Esophagus (tissue), 2 donors: Measurements from ENCODE around the gene TRPT1. TPM values are rescaled to one million over a fixed set of nuclear protein-coding genes. Genes with fewer than 3 reads are reported as not detected.

ENCODE experiments used
- H3K27ac ChIP-seq, 2 donors: one replicate each; pipeline ENCODE4 v1.5.1; 2013; ENCODE audit warnings: low read depth in 2 of 2, mild to moderate bottlenecking in 2 of 2, inconsistent platforms in 1 of 2, low read length in 1 of 2, moderate library complexity in 1 of 2
- H3K27me3 ChIP-seq, 2 donors: one replicate each; pipeline ENCODE4 v1.6.1; 2013; ENCODE audit warnings: low read length in 2 of 2, control low read depth in 1 of 2, mild to moderate bottlenecking in 1 of 2; ENCODE audit not compliant: insufficient read depth in 2 of 2, control insufficient read depth in 1 of 2
- H3K36me3 ChIP-seq, 2 donors: one replicate each; pipeline ENCODE4 v1.6.1; 2013; ENCODE audit warnings: low read length in 1 of 2; ENCODE audit not compliant: control insufficient read depth in 2 of 2, insufficient read depth in 2 of 2
- H3K4me1 ChIP-seq, 2 donors: one replicate each; pipeline ENCODE4 v1.6.1; 2013; ENCODE audit warnings: low read length in 1 of 2; ENCODE audit not compliant: control insufficient read depth in 2 of 2, insufficient read depth in 2 of 2
- H3K4me3 ChIP-seq, 2 donors: one replicate each; pipeline ENCODE4 v1.5.1; 2013; ENCODE audit warnings: low read length in 2 of 2, mild to moderate bottlenecking in 2 of 2, low read depth in 1 of 2, moderate library complexity in 1 of 2
- H3K9me3 ChIP-seq, 2 donors: one replicate each; pipeline ENCODE4 v1.6.1; 2013; ENCODE audit warnings: mild to moderate bottlenecking in 2 of 2, low read depth in 1 of 2, low read length in 1 of 2, moderate library complexity in 1 of 2; ENCODE audit not compliant: control insufficient read depth in 2 of 2, insufficient read depth in 1 of 2
- WGBS, 2 donors: extraction: QIAGEN DNeasy Blood & Tissue Kit; methylation state at CpG; one replicate each; pipeline ENCODE4 v1.1.7; 2013; 5-methylcytosine and 5-hydroxymethylcytosine counted together
- polyA plus RNA-seq, 2 donors: library from polyadenylated mRNA; stranded (reverse); fragments of 200-250 nt; gene quantifications; one replicate each; pipeline ENCODE4 v1.2.3, GENCODE V29; 2013
- donor health status: healthy with polysubstance abuse.
- donor health status: Bipolar disorder and iron deficiency.

TRPT1 gene
- polyA plus RNA-seq, 2 donors, result 44.9 to 61.1 TPM

DNA sequence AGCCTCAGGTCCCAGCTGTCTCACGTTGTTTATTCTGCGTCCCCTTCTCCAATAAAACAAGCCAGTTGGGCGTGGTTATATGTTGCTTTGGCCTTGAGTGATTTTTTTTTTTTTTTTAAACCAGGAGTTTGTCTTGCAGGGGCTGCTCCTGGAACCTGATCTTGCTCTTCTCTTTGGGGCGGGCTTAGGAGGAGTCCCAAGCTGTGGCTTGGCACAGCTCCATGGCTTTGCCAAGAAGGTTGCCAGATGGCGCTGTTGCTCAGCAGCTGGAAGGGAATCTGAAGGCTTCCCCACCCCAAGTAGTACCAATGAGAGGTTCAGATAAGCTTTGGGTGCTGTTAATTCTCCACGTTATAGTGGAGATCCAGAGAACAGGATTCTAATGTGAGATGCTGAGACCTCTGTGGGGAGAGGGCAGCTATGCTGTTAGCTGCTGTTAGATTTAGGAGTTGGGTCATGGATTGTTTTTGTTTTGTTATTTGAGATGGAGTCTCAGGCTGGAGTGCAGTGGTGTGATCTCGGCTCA lies 21.5 kb downstream of the TRPT1 start:
- Histone ChIP-seq H3K4me3 (no peak overlapping the region), H3K27me3 (no peaks in the 10 kb centered on the region), H3K36me3 (peaks cover 17 to 33% of the 10 kb centered on the region in 2 donors), H3K4me1 (peaks cover 0 to 6% of the 10 kb centered on the region in 2 donors), H3K9me3 (no peaks in the 10 kb centered on the region), H3K27ac (no peak overlapping the region)
- 25 to 29% methylated on average over 7 of the region's 7 CpGs for WGBS, 2 donors

DNA sequence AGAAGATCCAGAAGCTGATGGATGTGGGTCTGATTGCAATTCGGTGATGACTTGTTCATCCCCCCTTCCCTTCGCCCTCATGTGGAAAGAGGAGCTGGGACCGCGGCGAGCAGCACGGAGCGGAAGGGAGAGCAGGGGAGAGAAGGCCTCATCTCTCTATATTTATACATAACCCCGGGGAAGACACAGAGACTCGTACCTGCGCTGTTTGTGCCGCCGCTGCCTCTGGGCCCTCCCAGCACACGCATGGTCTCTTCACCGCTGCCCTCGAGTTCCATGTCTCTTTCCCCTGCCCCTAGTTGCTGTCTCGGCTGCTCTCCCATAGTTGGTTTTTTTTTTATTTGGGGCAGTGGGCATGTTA lies 21.9 kb downstream of the TRPT1 start:
- H3K36me3 ChIP-seq, result peaks cover 17 to 33% of the 10 kb centered on the region in 2 donors
- no peak overlapping the region for H3K4me3 ChIP-seq
- no peak overlapping the region for H3K27ac ChIP-seq
- WGBS, 2 donors, result 73 to 86% methylated on average over 16 of the region's 16 CpGs
- H3K4me1 ChIP-seq, result peaks cover 0 to 6% of the 10 kb centered on the region in 2 donors
- no peaks in the 10 kb centered on the region for H3K27me3 ChIP-seq
- no peaks in the 10 kb centered on the region for H3K9me3 ChIP-seq

DNA sequence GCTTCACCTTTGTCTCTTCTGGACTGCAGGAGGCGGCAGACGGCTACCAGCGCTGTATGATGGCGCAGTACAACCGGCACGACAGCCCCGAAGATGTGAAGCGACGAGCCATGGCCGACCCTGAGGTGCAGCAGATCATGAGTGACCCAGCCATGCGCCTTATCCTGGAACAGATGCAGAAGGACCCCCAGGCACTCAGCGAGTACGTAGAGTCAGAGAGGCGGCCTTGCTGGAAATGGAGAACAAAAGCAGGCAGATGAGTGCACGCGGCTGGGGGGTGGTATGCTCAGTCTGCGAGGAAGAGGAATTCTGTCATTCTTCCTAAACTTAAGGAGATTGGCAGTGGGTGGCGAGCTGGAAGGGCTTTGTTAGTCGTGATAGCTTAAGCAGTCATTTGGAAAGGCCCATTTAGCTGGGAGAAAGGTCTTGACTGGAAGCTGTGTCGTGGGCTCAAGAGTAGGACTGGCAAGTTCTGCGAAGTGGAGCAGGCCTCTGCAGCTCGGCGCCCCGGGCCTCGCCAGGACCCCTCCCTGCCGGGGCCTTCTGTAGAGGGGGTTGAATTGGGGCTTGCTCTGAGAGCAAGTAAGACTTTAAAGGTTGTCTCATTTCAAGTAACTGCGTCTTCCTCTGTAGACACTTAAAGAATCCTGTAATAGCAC lies 22.4 kb downstream of the TRPT1 start:
- no peaks in the 10 kb centered on the region for H3K27me3 ChIP-seq
- H3K36me3 ChIP-seq, result peaks cover 17 to 33% of the 10 kb centered on the region in 2 donors
- no peak overlapping the region for H3K4me3 ChIP-seq
- peaks cover 0 to 3% of the 10 kb centered on the region in 2 donors for H3K4me1 ChIP-seq
- WGBS, 2 donors, result 88 to 90% methylated on average over 27 of the region's 27 CpGs
- H3K27ac ChIP-seq, result no peak overlapping the region
- no peaks in the 10 kb centered on the region for H3K9me3 ChIP-seq

DNA sequence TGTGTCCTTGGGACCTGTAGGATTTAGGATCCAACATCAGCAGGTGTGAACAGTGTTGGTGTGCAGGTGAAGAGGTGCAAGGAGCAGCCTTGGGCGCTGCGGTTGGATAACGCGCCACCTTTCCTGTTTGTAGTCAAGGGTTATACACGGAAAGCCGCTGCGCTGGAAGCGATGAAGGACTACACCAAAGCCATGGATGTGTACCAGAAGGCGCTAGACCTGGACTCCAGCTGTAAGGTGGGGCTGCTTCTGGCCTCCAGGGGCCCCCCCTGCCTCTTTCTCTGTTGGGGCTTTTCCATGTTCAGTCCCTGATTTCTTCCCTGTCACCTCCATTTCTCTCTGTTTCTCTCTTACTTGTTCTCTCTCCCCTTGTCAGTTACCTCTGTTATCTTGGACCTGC lies 23.0 kb downstream of the TRPT1 start:
- no peaks in the 10 kb centered on the region for H3K9me3 ChIP-seq
- WGBS, 2 donors, result 96 to 97% methylated on average over 9 of the region's 9 CpGs
- no peak overlapping the region for H3K4me3 ChIP-seq
- no peaks in the 10 kb centered on the region for H3K27me3 ChIP-seq
- peaks cover 0 to 2% of the 10 kb centered on the region in 2 donors for H3K4me1 ChIP-seq
- H3K27ac ChIP-seq, result no peak overlapping the region
- H3K36me3 ChIP-seq, result peaks cover 17 to 33% of the 10 kb centered on the region in 2 donors

DNA sequence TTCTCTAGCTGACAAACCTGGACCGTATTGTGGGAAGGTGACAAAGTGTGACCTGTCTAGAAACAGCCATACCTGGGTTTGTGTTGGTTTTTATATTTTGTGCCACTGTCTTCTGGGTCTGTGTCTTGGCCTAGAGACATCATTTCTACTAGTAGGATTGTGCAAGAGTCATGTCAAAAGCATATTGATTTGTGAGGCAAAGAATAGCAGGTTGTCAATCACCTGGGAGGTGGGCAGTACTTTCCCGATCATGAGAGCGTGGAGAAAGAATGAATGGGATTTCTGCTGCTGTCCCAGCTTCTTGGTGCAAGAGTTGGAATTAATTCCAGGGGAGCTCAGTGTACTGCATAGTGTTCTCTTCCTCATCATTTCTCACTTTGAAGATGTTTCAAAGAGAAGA lies 24.4 kb downstream of the TRPT1 start:
- 67 to 82% methylated on average over 3 of the region's 3 CpGs for WGBS, 2 donors
- Histone ChIP-seq H3K36me3 (peaks cover 21 to 43% of the 10 kb centered on the region in 2 donors), H3K4me1 (no peaks in the 10 kb centered on the region), H3K9me3 (no peaks in the 10 kb centered on the region), H3K4me3 (no peak overlapping the region), H3K27me3 (no peaks in the 10 kb centered on the region), H3K27ac (no peak overlapping the region)

DNA sequence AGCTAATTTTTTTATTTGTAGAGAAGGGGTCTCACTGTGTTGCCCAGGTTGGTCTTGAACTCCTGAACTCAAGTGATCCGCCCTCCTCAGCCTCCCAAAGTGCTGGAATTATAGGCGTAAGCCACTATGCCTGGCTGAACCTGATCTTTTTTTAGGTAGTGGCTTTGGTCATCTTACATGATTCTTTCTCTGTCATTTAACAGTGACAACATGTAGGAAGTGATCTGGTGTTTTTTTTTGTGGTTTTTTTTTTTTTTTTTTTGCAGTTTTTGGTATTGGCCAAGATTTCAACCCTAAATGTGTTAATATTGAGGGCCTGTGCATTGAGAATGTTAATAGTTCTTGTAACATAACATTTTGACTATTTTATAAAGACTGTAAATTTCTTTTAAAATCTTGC lies 27.5 kb downstream of the TRPT1 start:
- Histone ChIP-seq H3K4me3 (no peak overlapping the region), H3K4me1 (no peaks in the 10 kb centered on the region), H3K27ac (no peak overlapping the region), H3K27me3 (no peaks in the 10 kb centered on the region), H3K9me3 (no peaks in the 10 kb centered on the region), H3K36me3 (peaks cover 21 to 48% of the 10 kb centered on the region in 2 donors)
- WGBS, 2 donors, result 96 to 97% methylated on average over 2 of the region's 2 CpGs

DNA sequence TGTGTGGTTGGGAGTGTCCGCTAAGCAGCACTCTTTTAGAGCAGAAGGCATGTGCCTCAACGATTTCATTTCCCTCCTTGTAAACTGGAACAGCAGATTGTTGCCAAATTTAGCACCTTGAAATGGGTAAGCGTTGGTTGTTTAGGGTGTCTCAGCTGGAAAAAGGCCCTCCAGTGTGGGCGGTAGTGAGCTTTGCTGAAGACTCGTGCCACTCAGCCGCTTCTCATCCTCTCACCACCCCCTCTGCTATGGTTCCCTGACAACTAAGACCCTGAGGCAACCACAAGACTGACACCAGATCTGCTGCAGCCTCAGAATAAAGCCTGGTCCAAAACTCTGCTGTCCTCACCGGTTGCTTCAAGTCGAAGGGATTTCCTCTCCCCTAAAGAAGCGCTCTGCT lies 29.4 kb downstream of the TRPT1 start:
- Histone ChIP-seq H3K9me3 (no peaks in the 10 kb centered on the region), H3K4me1 (no peaks in the 10 kb centered on the region), H3K36me3 (peaks cover 11 to 39% of the 10 kb centered on the region in 2 donors), H3K27ac (no peak overlapping the region), H3K27me3 (no peaks in the 10 kb centered on the region), H3K4me3 (no peak overlapping the region)
- 76 to 77% methylated on average over 9 of the region's 9 CpGs for WGBS, 2 donors

DNA sequence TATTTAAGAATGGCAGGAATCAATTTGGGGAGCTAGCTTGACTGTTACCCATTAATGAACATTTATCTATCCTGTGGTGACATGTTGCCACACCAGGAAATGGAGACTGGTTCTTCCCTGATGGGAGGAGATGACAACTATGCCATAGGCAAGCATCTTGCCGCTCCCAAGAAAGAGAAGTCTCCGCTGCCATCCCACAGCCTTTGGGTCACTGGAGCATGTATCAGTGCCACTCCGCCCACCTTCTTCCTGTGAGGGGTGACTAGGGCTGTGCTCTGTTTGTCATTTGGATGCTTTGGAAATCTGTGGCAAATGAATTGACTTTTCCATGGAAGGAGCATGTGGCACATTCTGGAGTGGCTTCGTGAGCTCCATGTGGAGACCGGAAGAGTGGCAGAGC lies 33.6 kb downstream of the TRPT1 start:
- no peak overlapping the region for H3K27ac ChIP-seq
- H3K9me3 ChIP-seq, result no peaks in the 10 kb centered on the region
- WGBS, 2 donors, result 93 to 95% methylated on average over 5 of the region's 5 CpGs
- no peaks in the 10 kb centered on the region for H3K4me1 ChIP-seq
- peaks cover 8 to 29% of the 10 kb centered on the region in 2 donors for H3K36me3 ChIP-seq
- H3K4me3 ChIP-seq, result no peak overlapping the region
- H3K27me3 ChIP-seq, result no peaks in the 10 kb centered on the region

DNA sequence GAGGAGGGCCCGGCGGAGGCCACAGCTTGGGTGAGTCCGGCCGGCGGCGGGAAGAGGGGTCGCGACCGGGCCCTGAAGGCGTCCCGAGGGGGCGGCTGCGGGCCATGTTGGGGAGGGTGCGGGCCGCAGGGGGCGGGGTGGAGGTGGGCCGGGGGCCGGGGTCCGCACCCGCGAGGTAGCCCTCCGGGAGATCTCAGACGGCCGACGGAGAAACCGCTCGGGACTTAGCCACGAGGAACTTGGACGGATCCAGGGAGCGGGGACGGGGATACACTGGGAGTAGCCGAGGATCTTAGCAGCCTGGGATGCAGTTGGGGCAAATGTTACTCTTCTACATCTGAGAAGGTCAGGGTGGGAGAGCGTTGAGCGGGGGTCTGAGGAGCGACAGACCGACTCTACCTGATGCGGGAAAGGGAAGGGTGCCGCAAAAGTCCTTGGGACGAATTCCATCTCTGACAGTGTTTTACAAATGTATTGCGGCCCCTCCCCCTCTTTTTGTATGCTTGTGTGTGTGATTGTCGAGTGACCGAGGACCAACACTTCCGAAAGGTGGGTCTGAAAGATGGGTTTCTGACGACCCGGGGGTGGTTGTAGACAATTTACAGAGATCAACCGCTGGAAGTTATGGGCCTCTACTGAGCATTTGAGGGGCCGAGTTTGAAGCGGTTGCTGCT lies 39.4 kb downstream of the TRPT1 start:
- Histone ChIP-seq H3K36me3 (no peaks in the 10 kb centered on the region), H3K9me3 (no peaks in the 10 kb centered on the region), H3K4me3 (no peak overlapping the region), H3K27ac (no peak overlapping the region), H3K27me3 (no peaks in the 10 kb centered on the region), H3K4me1 (peaks cover 0 to 5% of the 10 kb centered on the region in 2 donors)
- 1% methylated on average over 44 to 48 of the region's 48 CpGs for WGBS, 2 donors
